Ascending aorta (tissue), 2 donors: Measurements from ENCODE around the gene PFKL. TPM values are rescaled to one million over a fixed set of nuclear protein-coding genes. Genes with fewer than 3 reads are reported as not detected.

Source experiments
- DNase-seq, 2 donors: peaks; one replicate each; pipeline ENCODE4 v3.0.0-alpha.2; 2019; ENCODE audit warnings: low spot score in 2 of 2
- H3K27ac ChIP-seq, 2 donors: fragments of 200-600 bp; sonication (generic); one replicate each; pipeline ENCODE4 v1.5.1; 2016 to 2017; ENCODE audit warnings: mild to moderate bottlenecking in 1 of 2
- H3K27me3 ChIP-seq: fragments of 200-600 bp; sonication (generic); one replicate; pipeline ENCODE4 v1.5.1; 2017
- H3K36me3 ChIP-seq, 2 donors: fragments of 200-600 bp; sonication (generic); one replicate each; pipeline ENCODE4 v1.5.1; 2016
- H3K4me1 ChIP-seq, 2 donors: fragments of 200-600 bp; sonication (generic); one replicate each; pipeline ENCODE4 v1.5.1; 2016 to 2017; ENCODE audit warnings: mild to moderate bottlenecking in 1 of 2
- H3K4me3 ChIP-seq, 2 donors: fragments of 200-600 bp; sonication (generic); one replicate each; pipeline ENCODE4 v1.5.1; 2016 to 2017; ENCODE audit warnings: mild to moderate bottlenecking in 1 of 2
- H3K9me3 ChIP-seq, 2 donors: fragments of 200-600 bp; sonication (generic); one replicate each; pipeline ENCODE4 v1.5.1; 2016
- CTCF ChIP-seq, 3 experiments: fragments of 200-600 bp in 2 of 3; fragments of 450-650 bp in 1 of 3; sonication (generic) in 2 of 3; IDR thresholded peaks; one replicate each; pipeline ENCODE4 v1.5.1; 2016 to 2019; ENCODE audit warnings: antibody characterized with exemption in 3 of 3, mild to moderate bottlenecking in 1 of 3, moderate library complexity in 1 of 3
- intact Hi-C: fragments of 100-400 bp; cut with DNase I; formaldehyde crosslinking; loops from one replicate; pipeline ENCODE4 v1.15.1; 2023
- total RNA-seq: library from RNA; depleted of rRNA; stranded (reverse); fragments of >200 nt; gene quantifications from one replicate; pipeline ENCODE4 v1.1.0, GENCODE V29; 2016

The PFKL gene
- total RNA-seq, 1 donor from 2014 or later, result 153 TPM

- intact Hi-C loops, result no loop called here
- no peaks in the 10 kb centered on the region for H3K27me3 ChIP-seq
- H3K4me1 ChIP-seq, result peaks cover 5 to 28% of the 10 kb centered on the region in 2 donors
- H3K36me3 ChIP-seq, result peaks cover 6 to 12% of the 10 kb centered on the region in 2 donors
- peak overlapping the region in 1 of 2 donors; percentile 12 for H3K27ac ChIP-seq
- DNase-seq, result no peak
- no peak for TF ChIP-seq CTCF (IDR thresholded peaks at IDR 0.05)
- H3K9me3 ChIP-seq, result no peaks in the 10 kb centered on the region
- no peak overlapping the region for H3K4me3 ChIP-seq
Observed at GRCh38 chr21:44303490-44303981, 3.7 kb downstream of the PFKL start.

- Histone ChIP-seq H3K4me1 (peaks cover 5 to 28% of the 10 kb centered on the region in 2 donors), H3K27me3 (no peaks in the 10 kb centered on the region), H3K36me3 (peaks cover 6 to 12% of the 10 kb centered on the region in 2 donors), H3K4me3 (peak overlapping the region in 1 of 2 donors; percentile 0), H3K27ac (peak overlapping the region in 1 of 2 donors; percentile 12), H3K9me3 (no peaks in the 10 kb centered on the region)
- TF ChIP-seq CTCF (IDR thresholded peaks at IDR 0.05), result no peak
- DNase-seq, result no peak
- intact Hi-C loops, result no loop called here
Observed at GRCh38 chr21:44304011-44304616, 4.3 kb downstream of the PFKL start.

- no peaks in the 10 kb centered on the region for H3K27me3 ChIP-seq
- DNase-seq, result no peak
- intact Hi-C loops, result no loop called here
- peaks cover 5 to 28% of the 10 kb centered on the region in 2 donors for H3K4me1 ChIP-seq
- no peak overlapping the region for H3K27ac ChIP-seq
- peaks cover 8 to 14% of the 10 kb centered on the region in 2 donors for H3K36me3 ChIP-seq
- no peak overlapping the region for H3K4me3 ChIP-seq
- peak; percentile 15 to 57 (median 37) for TF ChIP-seq CTCF (IDR thresholded peaks at IDR 0.05)
- no peaks in the 10 kb centered on the region for H3K9me3 ChIP-seq
Observed at GRCh38 chr21:44304877-44305293, 5.0 kb downstream of the PFKL start.

GRCh38 chr21:44305691-44306090 lies 5.8 kb downstream of the PFKL start:
- Histone ChIP-seq H3K9me3 (no peaks in the 10 kb centered on the region), H3K4me3 (no peak overlapping the region), H3K27ac (no peak overlapping the region), H3K36me3 (peaks cover 16 to 19% of the 10 kb centered on the region in 2 donors), H3K27me3 (no peaks in the 10 kb centered on the region), H3K4me1 (peaks cover 5 to 28% of the 10 kb centered on the region in 2 donors)
- intact Hi-C loops, result no loop called here
- TF ChIP-seq CTCF (IDR thresholded peaks at IDR 0.05), result no peak
- DNase-seq, result no peak

- Histone ChIP-seq H3K27me3 (no peaks in the 10 kb centered on the region), H3K4me3 (no peak overlapping the region), H3K4me1 (peaks cover 0 to 15% of the 10 kb centered on the region in 2 donors), H3K9me3 (no peaks in the 10 kb centered on the region), H3K36me3 (peaks cover 29 to 34% of the 10 kb centered on the region in 2 donors), H3K27ac (no peak overlapping the region)
- DNase-seq, result no peak
- no peak for TF ChIP-seq CTCF (IDR thresholded peaks at IDR 0.05)
- intact Hi-C loops, result no loop called here
Observed at GRCh38 chr21:44306936-44307704, 7.3 kb downstream of the PFKL start.
